Stimulated activated CD4-positive, alpha-beta T cell treated with anti-CD3 and anti-CD28 coated beads, Interleukin-2, amount 100 ng/mL, for 24 hours (primary cell): ENCODE measurements around the gene PDAP1.
"Not testable (repeated sequence)": the region's sequence is repeated elsewhere in the genome, so short reads cannot be mapped to it uniquely, and the experiment has no call there.

Experiments used
- DNase-seq, 2 donors: peaks; one replicate each; pipeline ENCODE4 v3.0.0-alpha.2; 2020

PDAP1 gene

DNA sequence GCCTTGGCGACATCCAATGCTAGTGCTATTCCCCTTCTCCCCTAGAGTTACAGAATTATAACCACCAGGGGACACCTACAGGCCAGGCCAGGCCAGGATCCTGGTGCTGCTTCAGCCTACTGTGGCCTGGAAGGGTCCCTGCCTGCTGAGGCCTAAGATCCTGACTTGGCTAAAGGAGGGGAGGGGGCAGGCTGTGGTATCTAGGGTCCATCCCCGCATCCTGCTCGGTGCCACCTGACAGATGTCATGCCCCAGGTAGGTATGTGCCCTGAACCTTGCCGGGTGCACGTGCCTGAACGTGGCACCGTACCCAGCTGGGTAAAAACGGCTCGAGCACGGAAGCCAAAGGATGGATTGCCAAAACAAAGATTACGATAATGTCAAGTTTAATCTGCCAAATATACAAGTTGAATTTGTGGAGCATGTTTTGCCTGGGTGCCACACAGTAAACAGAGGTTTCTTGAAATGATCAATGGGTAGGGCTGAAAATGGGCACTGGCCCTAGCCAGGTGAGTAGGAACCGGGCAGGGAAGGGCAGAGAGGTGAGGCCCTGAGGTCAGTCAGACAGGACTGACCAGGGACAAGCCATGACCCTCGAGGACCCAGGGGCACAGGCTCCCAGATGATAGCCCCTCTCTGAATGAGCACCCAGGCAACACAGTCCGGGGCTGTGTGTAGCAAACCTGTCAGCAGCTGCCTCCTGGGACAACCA, 12.6 kb downstream of the PDAP1 start:
- no peak for DNase-seq

DNA sequence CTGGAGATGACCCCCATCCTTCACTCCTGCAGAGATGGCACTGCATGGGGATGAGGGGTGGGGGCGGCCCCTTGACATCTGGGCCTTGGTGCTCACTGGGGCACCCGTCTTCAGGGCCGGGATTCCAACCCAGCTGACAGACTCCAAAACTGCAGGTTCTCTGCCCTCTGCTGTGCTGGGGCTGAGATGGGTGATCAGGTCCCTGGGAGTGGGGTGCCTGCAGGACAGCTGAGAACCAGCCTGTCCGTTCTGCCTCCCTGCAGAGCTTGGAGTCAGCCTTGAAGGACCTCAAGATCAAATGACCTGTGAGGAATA, 14.3 kb downstream of the PDAP1 start:
- DNase-seq, result no peak

DNA sequence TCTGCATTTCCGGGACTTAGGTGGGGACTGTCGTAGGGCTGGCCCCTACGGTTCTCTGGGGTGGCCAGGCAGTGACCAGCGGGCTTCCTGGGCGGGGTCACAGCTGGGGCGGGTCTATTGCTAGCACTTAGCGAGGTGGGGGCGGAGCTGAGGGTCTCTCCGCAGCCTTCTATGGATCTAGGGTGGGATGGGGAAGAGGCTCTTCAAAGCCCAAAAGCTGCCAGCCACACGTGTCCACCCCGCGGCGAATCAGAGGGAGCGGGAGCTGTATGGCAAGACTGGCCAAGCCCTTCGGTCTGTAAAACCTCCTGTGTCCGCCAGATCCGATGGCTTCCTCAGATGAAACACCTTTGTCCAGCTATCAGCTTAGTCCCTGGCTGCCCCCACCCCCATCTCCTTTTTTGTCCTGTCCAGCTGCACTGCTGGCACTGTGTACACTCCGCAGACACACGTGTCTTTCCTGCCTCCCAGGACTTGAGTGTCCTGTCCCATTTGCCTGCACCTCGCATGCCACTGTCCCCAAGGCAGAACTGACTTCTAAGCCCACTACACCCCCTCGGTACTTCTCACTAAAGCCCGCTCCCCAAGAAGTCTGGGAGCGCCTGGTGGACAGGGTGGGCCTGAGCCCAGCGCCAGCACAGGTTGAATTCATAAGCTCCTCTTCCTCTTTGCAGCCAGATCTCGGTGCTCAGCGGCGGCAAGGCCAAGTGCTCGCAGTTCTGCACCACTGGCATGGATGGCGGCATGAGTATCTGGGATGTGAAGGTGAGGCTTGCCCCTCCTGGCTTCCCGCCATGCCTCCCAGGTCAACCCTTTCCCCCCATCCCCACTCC, 14.8 kb downstream of the PDAP1 start:
- no peak for DNase-seq

DNA sequence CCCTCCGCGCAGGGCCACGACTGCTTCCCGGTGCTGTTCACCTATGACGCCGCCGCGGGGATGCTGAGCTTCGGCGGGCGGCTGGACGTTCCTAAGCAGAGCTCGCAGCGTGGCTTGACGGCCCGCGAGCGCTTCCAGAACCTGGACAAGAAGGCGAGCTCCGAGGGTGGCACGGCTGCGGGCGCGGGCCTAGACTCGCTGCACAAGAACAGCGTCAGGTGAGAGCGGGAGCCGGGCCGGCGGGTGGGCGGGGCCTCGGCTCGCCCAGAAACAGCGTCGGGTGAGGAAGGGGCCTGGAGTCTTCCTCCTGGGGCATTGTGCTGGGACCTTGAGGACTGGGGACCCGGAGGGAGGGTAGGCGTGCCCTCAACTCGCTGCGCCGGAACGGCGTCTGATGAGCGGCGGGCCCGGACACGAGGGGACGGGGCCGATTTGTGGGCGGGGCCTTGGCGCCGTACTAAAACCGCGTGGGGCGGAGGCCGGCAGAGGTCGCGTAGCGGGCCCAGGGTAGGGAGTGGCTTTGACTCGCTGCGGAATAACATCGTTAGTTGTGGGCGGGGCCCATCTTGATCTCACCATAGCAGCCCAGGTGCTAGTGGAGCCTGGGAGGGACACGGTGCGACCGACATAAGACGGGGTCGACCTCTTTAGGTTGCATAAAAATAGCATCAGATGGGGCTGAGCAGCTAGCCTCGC, 15.6 kb downstream of the PDAP1 start:
- peak; percentile 78 to 82 for DNase-seq

DNA sequence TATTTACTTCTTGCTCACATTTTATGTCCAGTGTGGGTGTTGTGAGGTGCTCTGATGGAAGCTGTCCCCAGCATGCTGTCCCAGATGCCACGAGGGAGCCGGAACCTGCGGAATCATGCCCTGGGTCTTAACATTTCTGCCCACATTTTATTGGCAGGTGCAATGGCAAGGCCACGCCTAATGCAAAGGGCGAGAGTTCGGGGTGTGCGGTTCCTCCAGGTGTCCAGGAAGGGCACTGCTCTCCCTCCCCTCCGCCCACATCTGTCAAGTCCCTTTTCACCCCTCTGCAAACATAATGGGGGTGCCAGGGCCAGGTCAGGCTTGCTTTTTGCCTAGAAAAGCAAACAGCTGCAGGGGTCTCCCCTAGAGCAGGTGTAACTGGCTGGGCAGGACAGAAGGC, 16.4 kb downstream of the PDAP1 start:
- DNase-seq, result no peak

DNA sequence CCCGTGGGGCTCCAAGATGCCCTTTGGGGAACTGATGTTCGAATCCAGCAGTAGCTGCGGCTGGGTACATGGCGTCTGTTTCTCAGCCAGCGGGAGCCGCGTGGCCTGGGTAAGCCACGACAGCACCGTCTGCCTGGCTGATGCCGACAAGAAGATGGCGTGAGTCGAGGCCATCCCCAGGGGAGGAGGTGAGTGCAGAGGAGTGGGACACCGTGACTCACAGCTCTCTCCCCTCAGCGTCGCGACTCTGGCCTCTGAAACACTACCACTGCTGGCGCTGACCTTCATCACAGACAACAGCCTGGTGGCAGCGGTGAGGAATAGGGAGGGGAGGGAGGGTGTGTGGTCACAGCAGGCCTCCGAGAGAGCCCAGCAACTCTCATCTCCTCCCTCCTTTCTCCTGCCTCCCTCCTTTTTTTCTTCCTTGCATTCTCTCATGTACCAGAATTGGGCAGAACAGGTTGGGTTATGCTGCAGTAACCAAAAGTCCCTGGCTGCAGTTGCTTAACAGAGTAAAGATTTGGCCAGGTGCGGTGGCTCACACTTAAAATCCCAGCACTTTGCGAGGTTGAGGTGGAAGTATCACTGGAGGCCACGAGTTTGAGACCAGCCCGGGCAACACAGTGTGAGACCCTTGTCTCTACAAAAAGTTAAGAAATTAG, 17.3 kb downstream of the PDAP1 start:
- DNase-seq, result no peak

DNA sequence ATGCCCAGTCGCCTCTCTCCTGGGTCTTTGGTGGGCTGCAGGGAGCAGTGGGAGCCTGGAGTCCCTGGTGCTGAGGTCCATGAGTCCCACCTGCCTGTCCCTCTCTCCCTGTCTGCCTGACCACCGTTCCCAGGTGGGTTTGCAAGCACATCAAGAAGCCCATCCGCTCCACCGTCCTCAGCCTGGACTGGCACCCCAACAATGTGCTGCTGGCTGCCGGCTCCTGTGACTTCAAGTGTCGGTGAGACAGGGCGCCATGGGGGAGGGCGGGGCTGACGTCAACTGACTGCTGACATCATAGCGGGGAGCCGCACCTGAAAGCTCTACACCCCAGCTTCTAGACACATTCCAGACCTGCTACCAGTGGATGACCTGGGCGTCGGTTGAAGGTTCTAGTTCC, 18.6 kb downstream of the PDAP1 start:
- no peak for DNase-seq

DNA sequence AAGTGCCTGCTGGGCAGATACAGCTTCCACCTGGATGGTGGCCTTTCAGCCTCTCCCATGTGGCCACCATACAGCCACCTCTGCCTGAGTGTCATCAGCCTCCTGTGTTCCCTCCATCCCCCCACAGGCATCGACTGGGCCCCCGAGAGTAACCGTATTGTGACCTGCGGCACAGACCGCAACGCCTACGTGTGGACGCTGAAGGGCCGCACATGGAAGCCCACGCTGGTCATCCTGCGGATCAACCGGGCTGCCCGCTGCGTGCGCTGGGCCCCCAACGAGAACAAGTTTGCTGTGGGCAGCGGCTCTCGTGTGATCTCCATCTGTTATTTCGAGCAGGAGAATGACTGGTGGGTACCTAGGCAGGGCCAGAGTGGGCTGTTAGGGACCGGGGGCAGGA, 20.5 kb downstream of the PDAP1 start:
- no peak for DNase-seq

DNA sequence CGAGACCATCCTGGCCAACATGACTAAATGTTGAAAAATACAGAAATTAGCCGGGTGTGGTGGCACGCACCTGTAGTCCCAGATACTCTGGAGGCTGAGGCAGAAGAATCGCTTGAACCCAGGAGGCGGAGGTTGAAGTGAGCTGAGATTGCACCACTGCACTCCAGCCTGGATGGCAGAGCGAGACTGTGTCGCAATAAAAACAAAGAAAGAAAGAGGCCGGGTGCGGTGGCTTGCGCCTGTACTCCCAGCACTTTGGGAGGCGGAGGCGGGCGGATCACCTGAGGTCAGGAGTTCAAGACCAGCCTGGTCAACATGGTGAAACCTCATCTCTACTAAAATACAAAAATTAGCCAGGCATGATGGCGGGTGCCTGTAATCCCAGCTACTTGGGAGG, 21.2 kb downstream of the PDAP1 start:
- not testable (repeated sequence) for DNase-seq

DNA sequence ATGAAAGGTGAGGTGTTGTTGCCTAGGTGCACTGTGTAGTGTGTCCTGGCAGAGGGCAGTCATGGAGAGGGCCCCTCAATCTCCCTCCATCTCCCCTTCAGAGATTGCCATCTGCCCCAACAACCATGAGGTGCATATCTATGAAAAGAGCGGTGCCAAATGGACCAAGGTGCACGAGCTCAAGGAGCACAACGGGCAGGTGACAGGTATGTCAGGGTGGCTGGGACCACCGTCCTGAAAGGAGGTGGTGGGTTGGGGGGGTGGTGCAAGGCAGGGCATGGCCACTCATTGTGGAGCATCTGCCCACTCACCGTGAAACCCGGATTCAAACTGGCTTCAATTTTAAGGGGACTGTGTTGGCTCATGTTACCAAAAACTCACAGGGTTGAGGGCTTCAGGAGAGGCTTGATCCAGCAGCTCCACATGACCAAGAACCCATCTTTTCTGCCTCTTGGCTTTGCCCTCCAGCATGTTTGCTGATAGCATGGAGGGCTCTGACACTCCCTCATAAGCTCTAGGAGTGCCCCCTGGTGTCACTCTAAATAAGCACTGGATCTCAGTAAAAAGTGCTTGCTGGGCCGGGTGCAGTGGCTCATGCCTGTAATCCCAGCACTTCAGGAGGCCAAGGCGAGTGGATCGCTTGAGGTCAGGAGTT, 21.7 kb downstream of the PDAP1 start:
- DNase-seq, result no peak

DNA sequence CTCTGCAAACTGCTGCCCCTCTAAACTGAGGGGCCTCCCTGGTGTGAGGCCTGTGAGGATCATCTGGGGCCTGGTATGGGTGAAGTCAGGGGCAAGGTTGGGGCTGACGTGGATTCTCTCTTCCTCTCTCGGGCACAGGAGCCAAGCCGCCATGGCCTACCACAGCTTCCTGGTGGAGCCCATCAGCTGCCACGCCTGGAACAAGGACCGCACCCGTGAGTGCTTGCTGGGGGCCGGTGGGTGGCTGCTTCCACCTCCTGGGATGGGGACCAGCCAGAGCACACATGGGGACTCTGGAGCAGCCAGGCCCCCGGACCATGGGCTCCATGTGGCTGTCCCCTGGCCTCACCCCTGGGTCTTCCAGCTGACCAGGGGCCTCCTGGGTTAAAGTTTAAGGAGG, 22.8 kb downstream of the PDAP1 start:
- DNase-seq, result no peak

DNA sequence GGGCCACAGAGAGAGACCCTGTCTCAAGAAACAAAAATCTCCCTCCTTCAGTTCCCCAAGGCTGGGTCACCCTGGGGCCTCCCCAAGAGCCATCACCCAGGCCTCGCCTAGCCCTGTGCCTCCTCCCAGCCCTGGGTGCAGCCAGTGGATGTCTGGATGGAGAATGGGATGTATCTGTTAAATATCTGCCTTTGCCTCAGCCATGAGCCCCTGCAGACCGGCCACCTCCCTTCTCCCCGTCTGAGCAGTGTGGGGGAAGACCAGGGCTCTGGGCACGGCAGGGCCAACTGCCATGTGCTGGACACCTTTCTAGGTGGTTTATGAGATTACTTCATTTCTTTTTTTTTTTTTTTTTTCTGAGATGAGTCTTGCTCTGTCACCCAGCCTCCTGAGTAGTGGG, 23.9 kb downstream of the PDAP1 start:
- no peak for DNase-seq

DNA sequence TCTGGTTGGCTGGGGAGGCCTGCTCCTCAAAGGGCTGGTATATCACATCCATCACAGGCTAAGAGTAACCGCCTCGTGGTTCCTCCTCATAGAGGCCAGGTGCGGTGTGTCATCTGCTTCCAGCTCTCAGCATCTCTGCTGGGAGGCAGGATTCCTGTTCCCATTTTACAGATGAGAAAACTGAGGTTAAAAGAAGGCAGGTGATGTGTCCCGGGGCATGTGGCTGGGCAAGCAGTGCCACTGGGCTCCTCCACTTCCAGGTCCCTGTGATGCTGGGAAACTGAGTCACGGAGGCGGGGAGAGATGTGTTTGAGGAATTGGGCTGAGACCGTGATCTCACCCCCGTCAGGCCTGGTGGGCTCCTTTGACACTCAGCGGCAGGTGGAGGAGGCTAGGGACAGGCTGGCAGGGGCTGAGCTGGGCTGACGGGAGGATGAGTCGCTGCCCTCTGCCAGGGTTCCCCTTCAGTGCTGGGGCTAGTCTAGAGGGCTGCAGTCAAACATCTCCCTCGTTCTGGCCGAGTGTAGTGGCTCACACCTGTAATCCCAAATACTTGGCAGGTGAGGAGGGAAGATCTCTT, 24.5 kb downstream of the PDAP1 start:
- no peak for DNase-seq

DNA sequence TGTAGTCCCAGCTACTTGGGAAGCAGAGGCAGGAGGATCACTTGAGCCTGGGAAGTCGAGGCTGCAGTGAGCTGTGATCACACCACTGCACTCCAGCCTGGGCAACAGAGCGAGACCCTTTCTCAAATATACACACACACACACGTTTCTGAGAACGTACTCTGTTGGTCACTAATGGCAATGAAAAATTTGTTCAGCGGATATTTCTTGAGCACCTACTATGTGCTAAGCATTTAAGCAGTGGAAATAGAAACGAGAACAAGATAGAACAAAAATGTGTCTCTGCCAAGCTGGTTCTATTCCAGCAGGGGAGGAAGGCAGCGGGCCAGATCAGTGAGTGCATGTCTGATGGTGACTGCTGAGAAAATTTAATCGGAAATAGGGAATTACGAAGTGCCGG, 25.2 kb downstream of the PDAP1 start:
- DNase-seq, result no peak

DNA sequence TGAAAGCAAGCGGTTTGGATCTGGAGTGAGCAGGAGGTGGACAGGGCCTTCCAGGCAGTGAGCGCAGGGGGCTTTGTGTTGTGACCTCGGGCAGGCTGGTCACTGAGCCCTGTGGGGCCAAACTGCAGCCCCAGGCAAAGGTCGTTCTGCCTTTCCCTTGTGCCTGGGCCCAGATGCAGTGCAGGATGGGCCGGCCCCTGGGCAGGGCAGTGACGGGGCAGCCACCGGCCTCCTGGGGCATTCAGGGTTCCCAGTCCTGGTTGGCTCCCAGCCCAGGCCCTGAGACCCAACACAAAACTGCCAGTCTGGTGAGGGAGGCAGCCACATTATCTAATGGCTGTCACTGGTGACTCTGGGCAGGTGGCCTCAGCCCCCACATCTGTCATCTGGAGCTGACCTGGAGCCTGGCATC, 26.7 kb downstream of the PDAP1 start:
- no peak for DNase-seq

DNA sequence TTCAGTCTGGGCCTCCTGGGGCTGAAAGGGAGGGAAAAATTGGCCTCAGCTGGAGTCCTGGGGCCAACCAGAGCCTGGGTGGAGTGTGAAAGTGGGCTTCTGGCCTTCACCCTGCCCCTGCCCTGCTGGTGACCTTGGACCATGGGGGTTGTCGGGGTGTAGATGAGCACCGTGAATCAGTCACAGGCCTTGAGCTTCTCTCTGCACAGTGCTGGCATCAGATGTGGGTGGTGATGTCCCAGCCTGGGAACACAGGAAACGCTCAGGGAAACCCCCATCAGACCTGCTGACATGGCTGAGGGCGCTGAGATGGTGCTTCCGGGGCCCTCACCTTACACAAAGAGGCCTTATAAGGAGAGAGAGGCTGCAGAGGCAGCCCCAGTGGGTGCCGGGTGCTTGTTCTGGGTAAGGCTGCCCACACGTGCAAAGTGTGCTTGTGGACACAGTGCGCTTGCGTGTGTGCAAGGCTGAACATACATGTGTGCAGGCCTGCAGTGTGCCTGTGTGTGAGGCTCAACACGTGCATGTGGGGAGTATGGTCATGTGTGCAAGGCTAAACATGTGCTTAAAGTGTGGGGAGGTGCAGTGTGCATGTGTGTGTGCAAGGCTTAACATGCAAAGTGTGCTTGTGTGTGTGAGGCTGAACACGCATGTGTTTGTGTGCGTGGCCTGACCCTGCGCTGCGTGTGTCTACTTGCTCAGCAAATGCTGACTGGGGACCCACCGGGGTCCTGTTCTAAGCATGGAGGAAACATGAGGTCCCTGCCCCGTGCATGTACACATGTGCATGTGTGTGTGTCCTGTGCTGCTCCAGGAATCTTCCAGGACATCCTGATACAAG, 27.4 kb downstream of the PDAP1 start:
- DNase-seq, result peak; percentile 86 to 89

DNA sequence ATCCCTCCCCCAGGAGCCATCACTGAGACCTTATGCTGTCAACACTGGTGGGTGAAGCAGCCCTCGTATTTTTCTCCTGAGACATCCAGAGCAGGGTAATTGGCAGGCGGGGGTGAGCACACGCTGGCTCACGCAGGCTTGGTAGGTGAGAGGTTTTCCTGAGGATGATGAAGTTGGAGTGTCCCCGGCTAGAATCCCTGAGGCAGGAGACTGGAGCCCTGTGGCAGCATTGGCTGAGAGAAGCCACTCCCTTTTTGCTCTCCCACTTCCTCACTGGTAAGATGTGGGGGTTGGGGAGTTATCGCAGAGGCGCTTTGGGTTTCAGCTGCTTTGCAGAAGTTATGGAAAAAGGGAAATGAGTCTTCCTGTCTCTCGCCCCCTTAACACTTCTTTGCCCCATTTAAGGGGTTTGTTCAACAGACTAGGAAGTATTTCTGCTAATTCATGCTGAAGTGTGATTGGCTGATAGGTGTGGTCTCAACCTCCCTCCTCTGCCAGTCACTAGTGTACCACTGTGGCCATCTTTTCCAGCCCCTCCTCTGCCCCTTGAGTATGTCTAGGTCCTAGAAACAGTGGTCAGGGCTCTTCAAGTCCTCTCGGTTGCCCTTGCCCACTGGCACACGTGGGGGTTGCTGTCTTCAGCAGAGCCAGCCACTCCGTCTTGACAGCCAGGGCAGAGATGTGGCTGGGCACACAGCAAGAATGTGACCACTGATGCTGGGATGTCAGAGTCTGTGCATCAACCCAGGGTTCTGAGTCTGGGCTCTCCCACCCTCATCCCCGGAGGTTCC, 28.2 kb downstream of the PDAP1 start:
- DNase-seq, result peak; percentile 45 to 57

DNA sequence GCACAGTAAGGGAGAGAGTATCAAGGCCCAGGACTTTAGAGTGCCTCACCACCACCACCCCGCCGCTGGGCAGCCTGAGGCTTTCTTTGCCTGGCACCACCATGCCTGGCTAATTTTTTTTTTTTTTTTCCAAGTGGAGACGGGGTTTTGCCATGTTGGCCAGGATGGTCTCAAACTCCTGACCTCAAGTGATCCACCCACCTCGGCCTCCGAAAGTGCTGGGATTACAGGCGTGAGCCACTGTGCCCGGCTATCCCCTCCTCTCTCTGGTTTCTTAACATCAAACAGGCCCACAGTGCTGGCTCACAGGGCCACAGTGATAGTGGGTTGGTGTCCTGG, 28.7 kb downstream of the PDAP1 start:
- not testable (repeated sequence) for DNase-seq

DNA sequence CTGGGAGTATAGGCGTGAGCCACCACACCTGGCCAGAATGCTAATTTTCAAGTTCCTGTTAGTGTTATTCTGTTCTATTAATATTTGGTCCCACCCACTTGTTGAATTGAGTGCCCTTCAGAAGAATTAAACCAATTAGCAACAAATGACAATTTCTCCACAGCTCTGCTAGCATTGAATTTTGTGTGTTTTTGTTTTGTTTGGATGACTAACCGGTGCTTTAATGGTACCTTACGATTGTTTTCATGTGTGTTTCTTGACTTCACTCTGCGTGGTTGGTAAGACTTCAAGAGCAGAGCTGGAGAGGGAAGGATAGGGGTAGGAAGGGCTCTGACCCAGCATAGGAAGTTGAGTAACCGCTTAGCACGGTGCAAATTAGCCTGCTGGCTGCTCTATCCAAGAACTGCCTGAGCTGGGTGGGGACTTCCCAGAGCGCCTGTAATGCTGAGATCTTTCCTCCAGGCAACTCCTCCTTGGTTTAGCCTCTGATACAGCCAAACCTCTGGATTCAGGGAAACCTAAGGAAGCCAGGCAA, 29.3 kb downstream of the PDAP1 start:
- peak; percentile 46 to 54 for DNase-seq

DNA sequence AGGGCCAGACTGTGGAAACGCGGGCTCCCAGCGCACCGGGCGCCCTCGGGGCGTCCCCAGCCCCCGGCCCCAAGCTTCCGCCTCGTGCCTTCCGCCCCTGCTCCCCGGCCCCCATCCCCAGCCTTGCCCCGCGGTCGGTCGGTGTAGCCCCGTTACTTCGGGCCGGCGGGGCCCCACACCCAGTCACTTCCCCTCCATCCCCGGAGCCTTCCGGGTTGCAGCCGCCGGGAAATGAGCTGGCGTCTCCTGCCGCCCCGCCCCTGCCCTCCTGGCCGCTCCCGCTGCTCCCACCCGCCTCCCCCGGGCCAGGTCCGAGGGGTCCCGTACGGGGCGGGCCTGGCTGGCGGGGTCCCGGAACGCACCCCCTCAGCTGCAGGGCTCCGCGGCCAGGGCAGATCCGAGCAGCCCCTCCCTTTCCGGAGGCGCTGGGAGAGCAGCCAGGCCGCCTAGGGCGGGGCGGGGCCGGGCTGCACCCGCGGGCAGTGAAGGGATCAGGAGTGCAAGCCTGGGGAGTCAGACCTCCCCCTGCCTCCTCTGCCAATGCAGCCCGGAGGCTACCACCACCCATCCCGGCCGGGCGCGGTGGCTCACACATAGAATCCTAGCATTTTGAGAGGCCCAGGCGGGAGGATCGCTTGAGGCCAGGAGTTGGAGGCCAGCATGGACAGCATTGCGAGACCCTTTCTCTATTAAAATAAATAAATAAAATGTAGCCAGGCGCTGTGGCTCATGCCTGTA, 33.2 kb downstream of the PDAP1 start:
- peak; percentile 68 to 76 for DNase-seq
